CD1c-positive myeloid dendritic cell (primary cell): ENCODE measurements around the gene PPHLN1.

ENCODE experiments used
- DNase-seq: peaks from one replicate; pipeline ENCODE4 v3.0.0-alpha.2; 2016; ENCODE audit errors: extremely low spot score

Gene PPHLN1

GRCh38 chr12:42325653-42326474, at the start of gene PPHLN1, which contains the start of gene ZCRB1:
TSS of gene PPHLN1 (plus strand) at chr12:42326167. CDS start at chr12:42335903, 9,736 bp downstream.
TSS of gene ZCRB1 (minus strand) at chr12:42326094. CDS start at chr12:42324102, 1,992 bp downstream.
- peak; percentile 90 for DNase-seq

GRCh38 chr12:42277396-42278127, 48.4 kb upstream of the PPHLN1 start:
- no peak for DNase-seq

GRCh38 chr12:42278128-42278510, 47.8 kb upstream of the PPHLN1 start:
- DNase-seq, result no peak

GRCh38 chr12:42281278-42281677, 44.7 kb upstream of the PPHLN1 start:
- DNase-seq, result no peak

- DNase-seq, result no peak
Measured at GRCh38 chr12:42281844-42282243, 44.1 kb upstream of the PPHLN1 start.

GRCh38 chr12:42282294-42282693, 43.7 kb upstream of the PPHLN1 start:
- DNase-seq, result no peak

GRCh38 chr12:42283739-42284138, 42.2 kb upstream of the PPHLN1 start:
- DNase-seq, result no peak

GRCh38 chr12:42284157-42284556, 41.8 kb upstream of the PPHLN1 start:
- peak; percentile 15 for DNase-seq

- no peak for DNase-seq
Measured at GRCh38 chr12:42284876-42285275, 41.1 kb upstream of the PPHLN1 start.

GRCh38 chr12:42285431-42285830, 40.5 kb upstream of the PPHLN1 start:
- DNase-seq, result no peak

GRCh38 chr12:42286741-42287140, 39.2 kb upstream of the PPHLN1 start:
- no peak for DNase-seq

GRCh38 chr12:42288544-42288943, 37.4 kb upstream of the PPHLN1 start:
- DNase-seq, result no peak

GRCh38 chr12:42291680-42292079, 34.3 kb upstream of the PPHLN1 start:
- no peak for DNase-seq

GRCh38 chr12:42296503-42297109, 29.4 kb upstream of the PPHLN1 start:
- peak; percentile 44 for DNase-seq

GRCh38 chr12:42298887-42299286, 27.1 kb upstream of the PPHLN1 start:
- DNase-seq, result no peak

- no peak for DNase-seq
Measured at GRCh38 chr12:42299392-42300308, 26.3 kb upstream of the PPHLN1 start.

- no peak for DNase-seq
Measured at GRCh38 chr12:42306297-42306696, 19.7 kb upstream of the PPHLN1 start.

GRCh38 chr12:42308390-42308789, 17.6 kb upstream of the PPHLN1 start:
- DNase-seq, result no peak

- DNase-seq, result no peak
Measured at GRCh38 chr12:42309996-42310395, 16.0 kb upstream of the PPHLN1 start.

GRCh38 chr12:42315108-42315507, 10.9 kb upstream of the PPHLN1 start:
- DNase-seq, result no peak

- no peak for DNase-seq
Measured at GRCh38 chr12:42320796-42321195, 5.2 kb upstream of the PPHLN1 start.
